GM18858 (cell line): ENCODE data around the gene IVL.

ENCODE experiments used
- ATAC-seq: cut with Tn5 transposase; IDR thresholded peaks from one replicate; pipeline ENCODE4 v1.9.1; 2021; ENCODE audit not compliant: unreplicated experiment

The IVL gene

GRCh38 chr1:152946651-152947256 is 38.4 kb downstream of the IVL start, which contains the start of gene SPRR5:
SPRR5 (plus strand) TSS chr1:152947206; CDS start chr1:152948555, 1,349 bp downstream.
- no peak for ATAC-seq

- no peak for ATAC-seq
These were observed 43.4 kb downstream of the IVL start for GRCh38 chr1:152951711-152952110.

GRCh38 chr1:152953761-152954160 is 45.4 kb downstream of the IVL start:
- ATAC-seq: no peak

- ATAC-seq: no peak
These were observed 46.1 kb downstream of the IVL start for GRCh38 chr1:152954436-152954835.

GRCh38 chr1:152957561-152957960 is 49.2 kb downstream of the IVL start:
- no peak for ATAC-seq

GRCh38 chr1:152959273-152959672 is 50.9 kb downstream of the IVL start:
- no peak for ATAC-seq

- ATAC-seq: no peak
These were observed 51.6 kb downstream of the IVL start for GRCh38 chr1:152959801-152960451.

- no peak for ATAC-seq
These were observed 52.2 kb downstream of the IVL start for GRCh38 chr1:152960452-152961044.
